Thyroid gland (tissue), 4 donors: ENCODE results near the gene C20orf141. TPM values are rescaled to one million over a fixed set of nuclear protein-coding genes. Genes with fewer than 3 reads are reported as not detected.
"Not testable (repeated sequence)": the region's sequence is repeated elsewhere in the genome, so short reads cannot be mapped to it uniquely, and the experiment has no call there.

Experiments
- DNase-seq, 2 donors: peaks; one replicate each; pipeline ENCODE4 v3.0.0-alpha.2; 2019
- H3K27ac ChIP-seq, 3 donors: fragments of 200-600 bp; sonication (generic); 1 replicate in 2 of 3; 2 replicates in 1 of 3; pipeline ENCODE4 v1.5.1; 2016 to 2019; ENCODE audit warnings: mild to moderate bottlenecking in 1 of 3, moderate library complexity in 1 of 3
- H3K27me3 ChIP-seq: fragments of 200-600 bp; sonication (generic); one replicate; pipeline ENCODE4 v1.5.1; 2019
- H3K36me3 ChIP-seq, 2 donors: fragments of 200-600 bp; sonication (generic); one replicate each; pipeline ENCODE4 v1.5.1; 2016 to 2019
- H3K4me1 ChIP-seq, 2 donors: fragments of 200-600 bp; sonication (generic); one replicate each; pipeline ENCODE4 v1.5.1; 2017 to 2019
- H3K4me3 ChIP-seq, 3 donors: fragments of 200-600 bp; sonication (generic); replicated peaks in 1 of 3; 1 replicate in 2 of 3; 2 replicates in 1 of 3; pipeline ENCODE4 v1.5.1; 2016; ENCODE audit warnings: mild to moderate bottlenecking in 1 of 3
- H3K9me3 ChIP-seq: fragments of 200-600 bp; sonication (generic); one replicate; pipeline ENCODE4 v1.5.1; 2017
- CTCF ChIP-seq, 6 experiments: fragments of 200-600 bp in 3 of 6; fragments of 450-650 bp in 3 of 6; sonication (generic) in 3 of 6; IDR thresholded peaks; one replicate each; pipeline ENCODE4 v1.5.1; 2016 to 2019; ENCODE audit warnings: antibody characterized with exemption in 6 of 6, mild to moderate bottlenecking in 2 of 6, inconsistent platforms in 1 of 6, moderate library complexity in 1 of 6
- POLR2A ChIP-seq, 2 donors: fragments of 450-650 bp; IDR thresholded peaks; one replicate each; pipeline ENCODE4 v1.6.1; 2017; ENCODE audit warnings: antibody characterized with exemption in 2 of 2, mild to moderate bottlenecking in 2 of 2, moderate library complexity in 1 of 2
- WGBS, 2 donors: methylation state at CpG; one replicate each; pipeline ENCODE4 v1.1.5; 2017; 5-methylcytosine and 5-hydroxymethylcytosine counted together
- intact Hi-C: fragments of 100-400 bp; cut with DNase I; formaldehyde crosslinking; loops from one replicate; pipeline ENCODE4 v1.15.1; 2023
- total RNA-seq, 4 donors: library from RNA; depleted of rRNA; stranded (reverse); fragments of >200 nt; gene quantifications; one replicate each; pipeline ENCODE4 v1.2.3, GENCODE V29; 2016

Gene C20orf141
- total RNA-seq, result not detected

- DNase-seq, result no peak
- TF ChIP-seq CTCF (IDR thresholded peaks at IDR 0.05), result no peak
- TF ChIP-seq POLR2A (IDR thresholded peaks at IDR 0.05), result no peak
- intact Hi-C loops, result no loop called here
- H3K27me3 ChIP-seq, result peaks cover under 1% of the 10 kb centered on the region
- H3K27ac ChIP-seq, result no peak within 1 kb of the TSS
- H3K36me3 ChIP-seq, result no peaks in the 10 kb centered on the region
- H3K4me3 ChIP-seq, result no peak within 1 kb of the TSS
- no peaks in the 10 kb centered on the region for H3K9me3 ChIP-seq
- 50% methylated on average over 5 of the region's 5 CpGs for WGBS, 2 donors
- H3K4me1 ChIP-seq, result peaks cover 0 to 1% of the 10 kb centered on the region in 2 donors
These were observed at the start of gene C20orf141 for GRCh38 chr20:2814587-2815051. C20orf141 (plus strand) TSS chr20:2814987; CDS start chr20:2815185, 198 bp downstream.

- H3K36me3 ChIP-seq, result no peaks in the 10 kb centered on the region
- peak; percentile 98 for DNase-seq
- TF ChIP-seq CTCF (IDR thresholded peaks at IDR 0.05), result no peak
- no peak for TF ChIP-seq POLR2A (IDR thresholded peaks at IDR 0.05)
- no peaks in the 10 kb centered on the region for H3K27me3 ChIP-seq
- peak overlapping the region; percentile 49 to 72 (median 66) for H3K27ac ChIP-seq
- 13 to 32% methylated on average over 10 to 14 of the region's 15 CpGs for WGBS, 2 donors
- no peak overlapping the region for H3K4me3 ChIP-seq
- peaks cover 12 to 26% of the 10 kb centered on the region in 2 donors for H3K4me1 ChIP-seq
- intact Hi-C loops, result no loop called here
- H3K9me3 ChIP-seq, result no peaks in the 10 kb centered on the region
These were observed 46.8 kb upstream of the C20orf141 start for GRCh38 chr20:2767768-2768631.

GRCh38 chr20:2768632-2769015 is 46.2 kb upstream of the C20orf141 start:
- H3K36me3 ChIP-seq, result no peaks in the 10 kb centered on the region
- H3K27me3 ChIP-seq, result no peaks in the 10 kb centered on the region
- H3K9me3 ChIP-seq, result no peaks in the 10 kb centered on the region
- H3K4me1 ChIP-seq, result peaks cover 12 to 20% of the 10 kb centered on the region in 2 donors
- H3K4me3 ChIP-seq, result no peak overlapping the region
- peak overlapping the region; percentile 41 to 66 (median 60) for H3K27ac ChIP-seq
- intact Hi-C loops, result no loop called here
- DNase-seq, result no peak
- 28 to 40% methylated on average over 5 of the region's 5 CpGs for WGBS, 2 donors
- TF ChIP-seq POLR2A (IDR thresholded peaks at IDR 0.05) (no peak), CTCF (IDR thresholded peaks at IDR 0.05) (no peak)

- H3K27me3 ChIP-seq, H3K36me3 ChIP-seq, intact Hi-C loops, H3K9me3 ChIP-seq, H3K4me3 ChIP-seq, DNase-seq, H3K27ac ChIP-seq: not testable (repeated sequence)
- 93 to 94% methylated on average over 9 to 12 of the region's 12 CpGs for WGBS, 2 donors
- peaks cover 12 to 19% of the 10 kb centered on the region in 2 donors for H3K4me1 ChIP-seq
These were observed 44.7 kb upstream of the C20orf141 start for GRCh38 chr20:2770091-2770490.

GRCh38 chr20:2771631-2772080 is 43.1 kb upstream of the C20orf141 start:
- no peak for TF ChIP-seq CTCF (IDR thresholded peaks at IDR 0.05)
- no peak for TF ChIP-seq POLR2A (IDR thresholded peaks at IDR 0.05)
- Histone ChIP-seq H3K36me3 (no peaks in the 10 kb centered on the region), H3K27me3 (no peaks in the 10 kb centered on the region), H3K4me1 (peaks cover 12 to 19% of the 10 kb centered on the region in 2 donors), H3K27ac (no peak overlapping the region), H3K4me3 (no peak overlapping the region), H3K9me3 (no peaks in the 10 kb centered on the region)
- intact Hi-C loops, result no loop called here
- 63% methylated on average over 4 to 8 of the region's 12 CpGs for WGBS, 2 donors
- DNase-seq, result no peak
